ENCODE measurements around the gene COL27A1.

Gene COL27A1

GRCh38 chr9:114155263-114155994 lies at the start of gene COL27A1:
TSS of gene COL27A1 (plus strand) at chr9:114155537. CDS start at chr9:114155951, 414 bp downstream.
- peak; percentile 11 to 79 for DNase-seq

- no peak for DNase-seq
These were observed 47.9 kb upstream of the COL27A1 start for GRCh38 chr9:114107286-114108001.

- DNase-seq, result peak in 1 of 2 experiments; percentile 41
These were observed 47.1 kb upstream of the COL27A1 start for GRCh38 chr9:114108016-114108833.

GRCh38 chr9:114109124-114109523 lies 46.2 kb upstream of the COL27A1 start:
- no peak for DNase-seq

- peak; percentile 16 to 32 for DNase-seq
These were observed 45.2 kb upstream of the COL27A1 start for GRCh38 chr9:114110180-114110579.

- no peak for DNase-seq
These were observed 43.0 kb upstream of the COL27A1 start for GRCh38 chr9:114112325-114112724.

- no peak for DNase-seq
These were observed 42.4 kb upstream of the COL27A1 start for GRCh38 chr9:114112778-114113584.

- no peak for DNase-seq
These were observed 41.0 kb upstream of the COL27A1 start for GRCh38 chr9:114114364-114114763.

- no peak for DNase-seq
These were observed 39.6 kb upstream of the COL27A1 start for GRCh38 chr9:114115654-114116125.

- DNase-seq, result no peak
These were observed 39.1 kb upstream of the COL27A1 start for GRCh38 chr9:114116126-114116747.

- no peak for DNase-seq
These were observed 37.7 kb upstream of the COL27A1 start for GRCh38 chr9:114117614-114117995.

GRCh38 chr9:114117996-114118830 lies 37.1 kb upstream of the COL27A1 start:
- DNase-seq, result no peak

- DNase-seq, result no peak
These were observed 35.8 kb upstream of the COL27A1 start for GRCh38 chr9:114119242-114120191.

- DNase-seq, result no peak
These were observed 34.9 kb upstream of the COL27A1 start for GRCh38 chr9:114120192-114121014.

GRCh38 chr9:114121227-114122135 lies 33.9 kb upstream of the COL27A1 start:
- DNase-seq, result no peak

GRCh38 chr9:114122136-114123027 lies 33.0 kb upstream of the COL27A1 start:
- no peak for DNase-seq
